PFSK-1 (cell line): ENCODE measurements around the gene ZBTB16.

Source experiments
- FOXP2 ChIP-seq: optimal IDR thresholded peaks from 2 replicates; pipeline ENCODE3; 2011; ENCODE audit warnings: borderline replicate concordance, control low read depth, inconsistent platforms; ENCODE audit not compliant: insufficient read depth; ENCODE audit errors: extremely low read length, extremely low read depth
- POLR2AphosphoS5 ChIP-seq: IDR thresholded peaks from 2 replicates; pipeline ENCODE4 v1.6.1; 2012; ENCODE audit warnings: low read depth, mild to moderate bottlenecking, control low read depth, low read length, moderate library complexity
- SIN3A ChIP-seq: IDR thresholded peaks from 2 replicates; pipeline ENCODE4 v1.6.1; 2012; ENCODE audit warnings: mild to moderate bottlenecking, low read length, moderate library complexity, borderline replicate concordance; ENCODE audit not compliant: insufficient read depth
- TAF1 ChIP-seq: IDR thresholded peaks from 2 replicates; pipeline ENCODE4 v1.6.1; 2012; ENCODE audit warnings: low read length, control low read depth, borderline replicate concordance; ENCODE audit not compliant: insufficient read depth
- TF ChIP-seq, protein P1 (sequence below), 2 experiments: IDR thresholded peaks; 2 replicates each; pipeline versions ENCODE4 v1.6.1 to v1.8.0; 2011 to 2012; ENCODE audit warnings: low read depth in 2 of 2, low read length in 2 of 2, control low read depth in 1 of 2, inconsistent platforms in 1 of 2, mild to moderate bottlenecking in 1 of 2, moderate library complexity in 1 of 2; ENCODE audit not compliant: insufficient read depth in 1 of 2

Gene ZBTB16

GRCh38 chr11:114084414-114084813, 24.9 kb downstream of the ZBTB16 start:
- TF ChIP-seq FOXP2 (no peak), SIN3A (no peak), POLR2AphosphoS5 (no peak), TAF1 (no peak)
- TF ChIP-seq, protein P1, sequence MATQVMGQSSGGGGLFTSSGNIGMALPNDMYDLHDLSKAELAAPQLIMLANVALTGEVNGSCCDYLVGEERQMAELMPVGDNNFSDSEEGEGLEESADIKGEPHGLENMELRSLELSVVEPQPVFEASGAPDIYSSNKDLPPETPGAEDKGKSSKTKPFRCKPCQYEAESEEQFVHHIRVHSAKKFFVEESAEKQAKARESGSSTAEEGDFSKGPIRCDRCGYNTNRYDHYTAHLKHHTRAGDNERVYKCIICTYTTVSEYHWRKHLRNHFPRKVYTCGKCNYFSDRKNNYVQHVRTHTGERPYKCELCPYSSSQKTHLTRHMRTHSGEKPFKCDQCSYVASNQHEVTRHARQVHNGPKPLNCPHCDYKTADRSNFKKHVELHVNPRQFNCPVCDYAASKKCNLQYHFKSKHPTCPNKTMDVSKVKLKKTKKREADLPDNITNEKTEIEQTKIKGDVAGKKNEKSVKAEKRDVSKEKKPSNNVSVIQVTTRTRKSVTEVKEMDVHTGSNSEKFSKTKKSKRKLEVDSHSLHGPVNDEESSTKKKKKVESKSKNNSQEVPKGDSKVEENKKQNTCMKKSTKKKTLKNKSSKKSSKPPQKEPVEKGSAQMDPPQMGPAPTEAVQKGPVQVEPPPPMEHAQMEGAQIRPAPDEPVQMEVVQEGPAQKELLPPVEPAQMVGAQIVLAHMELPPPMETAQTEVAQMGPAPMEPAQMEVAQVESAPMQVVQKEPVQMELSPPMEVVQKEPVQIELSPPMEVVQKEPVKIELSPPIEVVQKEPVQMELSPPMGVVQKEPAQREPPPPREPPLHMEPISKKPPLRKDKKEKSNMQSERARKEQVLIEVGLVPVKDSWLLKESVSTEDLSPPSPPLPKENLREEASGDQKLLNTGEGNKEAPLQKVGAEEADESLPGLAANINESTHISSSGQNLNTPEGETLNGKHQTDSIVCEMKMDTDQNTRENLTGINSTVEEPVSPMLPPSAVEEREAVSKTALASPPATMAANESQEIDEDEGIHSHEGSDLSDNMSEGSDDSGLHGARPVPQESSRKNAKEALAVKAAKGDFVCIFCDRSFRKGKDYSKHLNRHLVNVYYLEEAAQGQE (IDR thresholded peaks at IDR 0.05; ENCODE audit: insufficient read depth in 1 of 2, low read depth in 2 of 2, low read length in 2 of 2): no peak

DNA sequence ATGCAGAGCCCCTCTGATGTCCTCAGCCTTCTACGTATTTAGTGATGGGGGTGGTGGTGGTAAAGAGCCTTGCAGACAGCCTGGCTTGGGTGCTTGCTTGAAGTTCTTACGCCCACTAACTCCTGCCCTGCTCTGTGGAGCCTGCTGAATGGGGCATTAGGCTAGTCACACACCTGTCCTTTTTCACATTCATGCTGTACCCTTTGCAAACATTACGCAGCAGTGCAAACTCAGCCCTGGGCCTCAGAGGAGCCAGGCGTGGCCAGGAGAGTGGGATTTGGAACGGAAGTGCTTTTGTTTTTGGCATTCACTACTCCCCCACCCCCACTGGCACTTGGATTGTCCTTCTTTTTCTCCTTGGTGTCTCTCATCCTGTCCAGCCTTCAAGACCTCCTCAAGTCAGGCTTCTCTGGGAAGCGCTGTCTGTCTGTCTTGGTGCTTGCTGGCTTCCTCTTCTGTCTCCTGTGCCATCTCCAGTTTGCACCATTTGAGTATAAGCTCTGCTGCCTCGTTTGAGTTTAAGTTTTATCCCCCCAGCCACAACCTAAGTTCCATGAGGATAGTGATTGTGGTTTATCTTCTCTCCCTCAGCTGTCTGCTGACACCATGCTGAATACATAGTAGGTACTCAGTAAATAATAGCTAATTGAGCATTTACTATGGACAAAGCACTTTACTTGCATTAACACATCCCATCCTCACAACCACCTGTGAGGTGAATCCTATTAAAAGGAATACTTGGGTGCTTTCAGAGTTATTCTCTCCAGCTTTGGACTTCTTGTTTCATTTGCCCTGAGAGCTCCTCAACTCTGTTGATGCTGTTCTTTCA, 26.7 kb downstream of the ZBTB16 start:
- TF ChIP-seq FOXP2: no peak
- TF ChIP-seq, protein P1 (IDR thresholded peaks at IDR 0.05; ENCODE audit: insufficient read depth in 1 of 2, low read depth in 2 of 2, low read length in 2 of 2): no peak

- TF ChIP-seq, protein P1 (IDR thresholded peaks at IDR 0.05; ENCODE audit: insufficient read depth in 1 of 2, low read depth in 2 of 2, low read length in 2 of 2): no peak
- no peak for TF ChIP-seq SIN3A
- no peak for TF ChIP-seq POLR2AphosphoS5
- no peak for TF ChIP-seq TAF1
- TF ChIP-seq FOXP2: no peak
Observed at GRCh38 chr11:114087025-114087424, 27.5 kb downstream of the ZBTB16 start.

DNA sequence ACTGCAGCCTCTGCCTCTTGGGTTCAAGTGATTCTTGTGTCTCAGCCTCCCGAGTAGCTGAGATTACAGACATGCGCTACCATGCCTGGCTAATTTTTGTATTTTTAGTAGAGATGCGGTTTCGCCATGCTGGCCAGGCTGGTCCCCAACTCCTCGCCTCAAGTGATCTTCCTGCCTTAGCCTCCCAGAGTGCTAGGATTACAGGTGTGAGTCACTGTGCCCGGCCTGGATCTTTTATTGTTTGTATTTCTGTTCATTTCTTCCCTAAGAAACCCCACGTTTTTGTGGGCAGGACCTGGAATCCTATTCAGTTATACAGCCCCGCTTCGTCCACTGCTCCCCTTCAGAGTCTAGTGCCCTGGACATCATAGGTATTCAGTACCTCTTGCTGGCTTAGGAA, 28.7 kb downstream of the ZBTB16 start:
- TF ChIP-seq POLR2AphosphoS5: no peak
- no peak for TF ChIP-seq SIN3A
- TF ChIP-seq TAF1: no peak
- TF ChIP-seq, protein P1 (IDR thresholded peaks at IDR 0.05; ENCODE audit: insufficient read depth in 1 of 2, low read depth in 2 of 2, low read length in 2 of 2): no peak
- TF ChIP-seq FOXP2: no peak

DNA sequence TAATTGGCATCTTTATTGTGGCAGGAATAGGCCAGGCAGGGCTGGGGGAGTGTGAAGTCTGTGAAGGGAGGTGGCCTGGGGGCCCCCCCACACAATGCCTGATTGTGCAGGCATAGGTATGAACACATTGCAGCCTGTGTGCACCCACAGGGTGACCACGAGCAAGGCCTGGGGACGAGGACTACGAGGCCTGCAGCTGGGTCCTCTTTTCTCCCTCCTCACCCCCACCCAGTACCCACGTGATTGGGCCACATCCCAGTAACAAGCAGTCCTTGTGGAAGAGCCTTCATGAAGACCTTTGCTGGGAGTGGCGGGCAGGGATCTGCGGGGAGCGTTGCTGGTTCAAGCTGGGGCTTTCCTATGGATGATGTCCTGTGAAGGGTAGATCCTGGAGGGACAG, 29.3 kb downstream of the ZBTB16 start:
- TF ChIP-seq FOXP2 (no peak), SIN3A (no peak), POLR2AphosphoS5 (no peak), TAF1 (no peak)
- TF ChIP-seq, protein P1 (IDR thresholded peaks at IDR 0.05; ENCODE audit: insufficient read depth in 1 of 2, low read depth in 2 of 2, low read length in 2 of 2): no peak
